ENCODE measurements around the gene SPATA6L.

The SPATA6L gene

DNA sequence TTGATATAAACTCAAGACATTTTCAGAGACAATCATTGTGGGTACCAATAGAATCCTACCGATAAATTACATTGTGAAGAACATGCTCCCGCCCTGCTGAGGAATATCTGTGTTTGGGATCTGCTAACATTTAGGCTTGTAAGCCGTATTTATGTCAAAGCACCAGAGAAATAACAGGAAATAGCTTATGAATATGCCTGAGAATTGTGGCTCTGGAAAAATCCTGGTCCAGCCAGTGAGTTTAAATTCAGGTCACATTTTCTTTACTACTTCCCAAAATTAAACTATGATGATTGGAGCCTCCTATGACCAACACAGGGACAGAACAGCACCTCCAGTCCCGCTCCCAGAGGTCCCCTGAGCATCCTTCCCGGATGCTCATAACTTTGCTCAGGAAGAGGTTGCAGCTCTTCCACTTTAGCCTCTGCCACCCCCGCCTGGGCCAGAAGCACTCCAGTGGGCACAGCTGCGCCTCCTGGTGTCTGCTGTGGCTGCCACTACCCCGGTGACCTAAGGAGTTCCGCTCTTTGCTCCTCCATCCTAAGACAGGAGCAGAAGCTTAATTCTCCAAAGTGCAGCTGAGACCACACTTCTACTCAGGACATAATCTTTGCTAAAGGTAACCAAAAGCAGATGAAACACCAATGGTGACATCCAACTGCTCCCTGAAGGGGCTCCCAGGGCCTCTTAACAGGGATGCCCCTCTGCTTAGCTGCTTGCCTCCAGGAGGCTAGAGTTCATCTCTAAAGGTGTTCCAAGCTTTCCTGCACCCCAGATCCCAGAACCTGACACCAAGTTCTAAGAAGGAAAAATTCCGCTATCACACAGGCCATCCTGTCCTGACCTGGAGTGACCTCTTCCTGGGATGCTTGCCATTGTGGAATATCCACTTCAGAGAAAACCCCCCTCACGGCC is 117.2 kb downstream of the SPATA6L start:
- in situ Hi-C loops (cut with MboI; ENCODE audit: low sequenced_read_pairs, unreplicated experiment), result no loop called here
- TF ChIP-seq, protein P1, sequence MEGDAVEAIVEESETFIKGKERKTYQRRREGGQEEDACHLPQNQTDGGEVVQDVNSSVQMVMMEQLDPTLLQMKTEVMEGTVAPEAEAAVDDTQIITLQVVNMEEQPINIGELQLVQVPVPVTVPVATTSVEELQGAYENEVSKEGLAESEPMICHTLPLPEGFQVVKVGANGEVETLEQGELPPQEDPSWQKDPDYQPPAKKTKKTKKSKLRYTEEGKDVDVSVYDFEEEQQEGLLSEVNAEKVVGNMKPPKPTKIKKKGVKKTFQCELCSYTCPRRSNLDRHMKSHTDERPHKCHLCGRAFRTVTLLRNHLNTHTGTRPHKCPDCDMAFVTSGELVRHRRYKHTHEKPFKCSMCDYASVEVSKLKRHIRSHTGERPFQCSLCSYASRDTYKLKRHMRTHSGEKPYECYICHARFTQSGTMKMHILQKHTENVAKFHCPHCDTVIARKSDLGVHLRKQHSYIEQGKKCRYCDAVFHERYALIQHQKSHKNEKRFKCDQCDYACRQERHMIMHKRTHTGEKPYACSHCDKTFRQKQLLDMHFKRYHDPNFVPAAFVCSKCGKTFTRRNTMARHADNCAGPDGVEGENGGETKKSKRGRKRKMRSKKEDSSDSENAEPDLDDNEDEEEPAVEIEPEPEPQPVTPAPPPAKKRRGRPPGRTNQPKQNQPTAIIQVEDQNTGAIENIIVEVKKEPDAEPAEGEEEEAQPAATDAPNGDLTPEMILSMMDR (IDR thresholded peaks at IDR 0.05; ENCODE audit: borderline replicate concordance, control extremely low read depth, extremely low read depth, insufficient read depth, missing control alignments), result peak; percentile 26
- DNase-seq (ENCODE audit: low spot score), result peak; percentile 34

Measured in GM13976 (cell line).